Measurements from ENCODE around the gene MTCH2. TPM values are rescaled to one million over a fixed set of nuclear protein-coding genes. Genes with fewer than 3 reads are reported as not detected.

Gene MTCH2
- total RNA-seq, 1 experiment from 2014 or later: 230 TPM

- BruUV-seq (replicated peaks): no TSS peak
- Histone ChIP-seq H3K4me1 (ENCODE audit: control insufficient read depth, insufficient read depth, low read length) (no peaks in the 10 kb centered on the region), H3K27ac (ENCODE audit: low read length) (no peak overlapping the region), H3K27me3 (ENCODE audit: control insufficient read depth, insufficient read depth, low read length) (no peaks in the 10 kb centered on the region), H3K9me3 (ENCODE audit: control insufficient read depth, insufficient read depth, low read depth, low read length) (no peaks in the 10 kb centered on the region), H3K4me3 (ENCODE audit: low read depth in 2 of 2, low read length in 2 of 2) (no peak overlapping the region), H3K36me3 (ENCODE audit: control insufficient read depth, insufficient read depth, low read length) (no peaks in the 10 kb centered on the region)
- TF ChIP-seq CTCF (IDR thresholded peaks at IDR 0.05) (no peak), POLR2AphosphoS5 (IDR thresholded peaks at IDR 0.05; ENCODE audit: low read depth, low read length) (no peak), TCF7L2 (IDR thresholded peaks at IDR 0.05; ENCODE audit: low read depth, low read length) (no peak), REST (IDR thresholded peaks at IDR 0.05; ENCODE audit: insufficient read depth in 1 of 2, low read depth in 2 of 2, low read length in 1 of 2) (no peak), SIN3A (IDR thresholded peaks at IDR 0.05; ENCODE audit: borderline replicate concordance, insufficient read depth, low read depth, low read length) (no peak)
- no peak for ATAC-seq
- POLR2A ChIA-PET: interaction anchor here (0.7 kb wide), 1 partner anchor 116 kb away, joined by 13 read pairs; no protein-coding TSS in a partner anchor
- in situ Hi-C loops (cut with HindIII; ENCODE audit: low pct_unique_long_range_greater_than_20kb, low sequenced_read_pairs): no loop called here
- DNase-seq (ENCODE audit: low read depth, low spot score): no peak
- intact Hi-C loops (cut with micrococcal nuclease; ENCODE audit: unreplicated experiment): no loop called here
- CTCF ChIA-PET: no interaction called here
Observed at GRCh38 chr11:47649276-47649675, 6.9 kb upstream of the MTCH2 start.

- Histone ChIP-seq H3K9me3 (ENCODE audit: control insufficient read depth, insufficient read depth, low read depth, low read length) (no peaks in the 10 kb centered on the region), H3K36me3 (ENCODE audit: control insufficient read depth, insufficient read depth, low read length) (no peaks in the 10 kb centered on the region; the same call in 1 of the 2 replicates), H3K27ac (ENCODE audit: low read length) (no peak overlapping the region), H3K4me1 (ENCODE audit: control insufficient read depth, insufficient read depth, low read length) (peaks cover 7% of the 10 kb centered on the region; the same call in 1 of the 2 replicates), H3K27me3 (ENCODE audit: control insufficient read depth, insufficient read depth, low read length) (no peaks in the 10 kb centered on the region), H3K4me3 (ENCODE audit: low read depth in 2 of 2, low read length in 2 of 2) (no peak overlapping the region)
- no peak for TF ChIP-seq POLR2AphosphoS5 (IDR thresholded peaks at IDR 0.05; ENCODE audit: low read depth, low read length)
- no peak for TF ChIP-seq SIN3A (IDR thresholded peaks at IDR 0.05; ENCODE audit: borderline replicate concordance, insufficient read depth, low read depth, low read length)
- no peak for TF ChIP-seq REST (IDR thresholded peaks at IDR 0.05; ENCODE audit: insufficient read depth in 1 of 2, low read depth in 2 of 2, low read length in 1 of 2)
- no peak for TF ChIP-seq CTCF (IDR thresholded peaks at IDR 0.05)
- no peak for TF ChIP-seq TCF7L2 (IDR thresholded peaks at IDR 0.05; ENCODE audit: low read depth, low read length)
- intact Hi-C loops (cut with micrococcal nuclease; ENCODE audit: unreplicated experiment) (no loop called here), in situ Hi-C loops (cut with HindIII; ENCODE audit: low pct_unique_long_range_greater_than_20kb, low sequenced_read_pairs) (no loop called here)
- no peak for ATAC-seq
- CTCF ChIA-PET: no interaction called here
- no peak for DNase-seq (ENCODE audit: low read depth, low spot score)
- BruUV-seq (replicated peaks): no TSS peak
- POLR2A ChIA-PET: no interaction called here
Observed at GRCh38 chr11:47646019-47646418, 3.7 kb upstream of the MTCH2 start.

All from Panc1 (cell line).